8988T (cell line): ENCODE data around the gene EBPL.
"Not testable (repeated sequence)": the region's sequence is repeated elsewhere in the genome, so short reads cannot be mapped to it uniquely, and the experiment has no call there.

ENCODE experiments used
- DNase-seq: peaks from one replicate; pipeline ENCODE4 v3.0.0; 2011

Gene EBPL

GRCh38 chr13:49632156-49632555, 59.1 kb downstream of the EBPL start:
- DNase-seq, result no peak

GRCh38 chr13:49630580-49630979, 60.7 kb downstream of the EBPL start:
- no peak for DNase-seq

- DNase-seq, result no peak
These were observed 61.3 kb downstream of the EBPL start for GRCh38 chr13:49629947-49630346.

GRCh38 chr13:49629196-49629938, 61.9 kb downstream of the EBPL start:
- DNase-seq, result no peak

- DNase-seq, result no peak
These were observed 63.2 kb downstream of the EBPL start, which contains the start of gene ARL11 for GRCh38 chr13:49627831-49628652. Gene ARL11, plus strand, starts transcription at chr13:49628507. Its CDS starts 1,941 bp downstream, at chr13:49630448.

GRCh38 chr13:49625392-49626079, 65.8 kb downstream of the EBPL start:
- DNase-seq, result no peak

GRCh38 chr13:49624229-49624628, 67.1 kb downstream of the EBPL start:
- no peak for DNase-seq

- DNase-seq, result no peak
These were observed 68.9 kb downstream of the EBPL start for GRCh38 chr13:49622174-49622946.

GRCh38 chr13:49620170-49620621, 71.1 kb downstream of the EBPL start:
- DNase-seq, result no peak

GRCh38 chr13:49616676-49617065, 74.6 kb downstream of the EBPL start:
- DNase-seq, result no peak

- no peak for DNase-seq
These were observed 75.2 kb downstream of the EBPL start for GRCh38 chr13:49615836-49616675.

GRCh38 chr13:49612042-49612441, 79.2 kb downstream of the EBPL start:
- not testable (repeated sequence) for DNase-seq
